Testis (tissue), 2 donors: ENCODE data around the gene ATG7.

ENCODE experiments used
- POLR2A ChIP-seq: fragments of 450-650 bp; IDR thresholded peaks from one replicate; pipeline ENCODE4 v1.6.1; 2017; ENCODE audit warnings: antibody characterized with exemption, mild to moderate bottlenecking, moderate library complexity
- TF ChIP-seq, protein P1 (sequence below), 3 experiments: fragments of 450-650 bp in 2 of 3; fragments of 200-600 bp in 1 of 3; sonication (generic) in 1 of 3; IDR thresholded peaks; one replicate each; pipeline ENCODE4 v1.5.1; 2016 to 2019; ENCODE audit warnings: antibody characterized with exemption in 3 of 3, mild to moderate bottlenecking in 2 of 3, moderate library complexity in 1 of 3

DNA sequence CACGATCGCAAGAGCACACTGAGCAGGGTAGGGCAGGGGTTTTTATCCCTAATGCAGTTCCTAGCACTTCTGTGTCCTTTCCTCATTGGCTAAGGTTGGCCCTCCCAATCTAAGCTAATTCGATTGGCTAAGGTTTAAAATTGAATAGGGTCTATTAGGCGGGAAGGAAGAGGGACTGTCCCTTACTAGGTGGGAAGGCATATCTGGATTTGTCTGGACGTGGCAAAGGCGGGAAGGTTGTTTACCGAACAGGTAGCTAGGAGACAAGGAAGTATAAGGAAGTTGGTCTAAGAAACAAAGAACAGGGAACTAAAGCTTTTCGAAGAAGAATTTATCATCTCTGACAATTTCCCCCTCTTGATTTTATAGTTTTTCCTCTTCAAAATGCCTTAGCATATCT is 24.8 kb upstream of the ATG7 start:
- TF ChIP-seq, protein P1, sequence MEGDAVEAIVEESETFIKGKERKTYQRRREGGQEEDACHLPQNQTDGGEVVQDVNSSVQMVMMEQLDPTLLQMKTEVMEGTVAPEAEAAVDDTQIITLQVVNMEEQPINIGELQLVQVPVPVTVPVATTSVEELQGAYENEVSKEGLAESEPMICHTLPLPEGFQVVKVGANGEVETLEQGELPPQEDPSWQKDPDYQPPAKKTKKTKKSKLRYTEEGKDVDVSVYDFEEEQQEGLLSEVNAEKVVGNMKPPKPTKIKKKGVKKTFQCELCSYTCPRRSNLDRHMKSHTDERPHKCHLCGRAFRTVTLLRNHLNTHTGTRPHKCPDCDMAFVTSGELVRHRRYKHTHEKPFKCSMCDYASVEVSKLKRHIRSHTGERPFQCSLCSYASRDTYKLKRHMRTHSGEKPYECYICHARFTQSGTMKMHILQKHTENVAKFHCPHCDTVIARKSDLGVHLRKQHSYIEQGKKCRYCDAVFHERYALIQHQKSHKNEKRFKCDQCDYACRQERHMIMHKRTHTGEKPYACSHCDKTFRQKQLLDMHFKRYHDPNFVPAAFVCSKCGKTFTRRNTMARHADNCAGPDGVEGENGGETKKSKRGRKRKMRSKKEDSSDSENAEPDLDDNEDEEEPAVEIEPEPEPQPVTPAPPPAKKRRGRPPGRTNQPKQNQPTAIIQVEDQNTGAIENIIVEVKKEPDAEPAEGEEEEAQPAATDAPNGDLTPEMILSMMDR (IDR thresholded peaks at IDR 0.05): no peak
- TF ChIP-seq POLR2A: no peak
